SK-N-SH treated with all-trans-retinoic acid at 6 μM for 48 hours (cell line): ENCODE data around the gene FLRT1.

ENCODE experiments used
- ATAC-seq: fragments of 200-7000 bp; cut with Tn5 transposase; 3 replicates; pipeline ENCODE4 v1.9.1; 2020; ENCODE audit warnings: mild to moderate bottlenecking, moderate library complexity
- BACH2 ChIP-seq: fragments of 250-450 bp; sonication (Bioruptor Pico); IDR thresholded peaks from 2 replicates; pipeline ENCODE4 v1.9.0; 2021; ENCODE audit warnings: mild to moderate bottlenecking, borderline replicate concordance
- CREB5 ChIP-seq: fragments of 250-450 bp; sonication (Bioruptor Pico); IDR thresholded peaks from 2 replicates; pipeline ENCODE4 v1.5.1; 2020; ENCODE audit warnings: low read depth, mild to moderate bottlenecking, moderate library complexity
- CSDC2 ChIP-seq: fragments of 250-450 bp; sonication (Bioruptor Pico); IDR thresholded peaks from 2 replicates; pipeline ENCODE4 v1.5.0; 2020; ENCODE audit warnings: mild to moderate bottlenecking, moderate library complexity
- CSRNP3 ChIP-seq: fragments of 250-450 bp; sonication (Bioruptor Pico); IDR thresholded peaks from 2 replicates; pipeline ENCODE4 v1.5.1; 2021; ENCODE audit warnings: mild to moderate bottlenecking, moderate library complexity
- ESRRG ChIP-seq: fragments of 250-450 bp; sonication (Bioruptor Pico); IDR thresholded peaks from 2 replicates; pipeline ENCODE4 v1.6.1; 2021; ENCODE audit warnings: mild to moderate bottlenecking
- GLIS3 ChIP-seq: fragments of 250-450 bp; sonication (Bioruptor Pico); IDR thresholded peaks from 2 replicates; pipeline ENCODE4 v1.5.0; 2020; ENCODE audit warnings: mild to moderate bottlenecking, moderate library complexity
- ISL1 ChIP-seq: fragments of 250-450 bp; sonication (Bioruptor Pico); IDR thresholded peaks from 2 replicates; pipeline ENCODE4 v2.1.2; 2022; ENCODE audit warnings: mild to moderate bottlenecking, moderate library complexity
- OSR1 ChIP-seq: fragments of 250-450 bp; sonication (Bioruptor Pico); IDR thresholded peaks from 2 replicates; pipeline ENCODE4 v1.8.0; 2022; ENCODE audit warnings: moderate library complexity, mild to moderate bottlenecking, inconsistent platforms
- PATZ1 ChIP-seq: fragments of 250-450 bp; sonication (Bioruptor Pico); IDR thresholded peaks from 2 replicates; pipeline ENCODE4 v1.8.0; 2020; ENCODE audit warnings: mild to moderate bottlenecking, moderate library complexity, borderline replicate concordance
- POU6F1 ChIP-seq: fragments of 250-450 bp; sonication (Bioruptor Pico); IDR thresholded peaks from 2 replicates; pipeline ENCODE4 v1.8.0; 2021; ENCODE audit warnings: low read depth, mild to moderate bottlenecking, moderate library complexity, borderline replicate concordance
- PPARA ChIP-seq: fragments of 250-450 bp; sonication (Bioruptor Pico); IDR thresholded peaks from 2 replicates; pipeline ENCODE4 v1.5.0; 2020; ENCODE audit warnings: mild to moderate bottlenecking, borderline replicate concordance
- SNAI2 ChIP-seq: fragments of 250-450 bp; sonication (Bioruptor Pico); IDR thresholded peaks from 2 replicates; pipeline ENCODE4 v1.5.0; 2020; ENCODE audit warnings: mild to moderate bottlenecking, moderate library complexity
- TCF4 ChIP-seq: fragments of 250-450 bp; sonication (Bioruptor Pico); IDR thresholded peaks from 2 replicates; pipeline ENCODE4 v1.8.0; 2021; ENCODE audit warnings: mild to moderate bottlenecking, moderate library complexity, borderline replicate concordance
- TOX ChIP-seq: fragments of 250-450 bp; sonication (Bioruptor Pico); IDR thresholded peaks from 2 replicates; pipeline ENCODE4 v1.8.0; 2021; ENCODE audit warnings: mild to moderate bottlenecking, moderate library complexity, borderline replicate concordance
- ZC3H10 ChIP-seq: fragments of 250-450 bp; sonication (Bioruptor Pico); IDR thresholded peaks from 2 replicates; pipeline ENCODE4 v1.5.1; 2021; ENCODE audit warnings: mild to moderate bottlenecking, moderate library complexity
- ZNF70 ChIP-seq: fragments of 450-650 bp; formaldehyde crosslinking; IDR thresholded peaks from 2 replicates; pipeline ENCODE4 v1.5.0; 2020; ENCODE audit warnings: mild to moderate bottlenecking, moderate library complexity

Gene FLRT1

GRCh38 chr11:64000026-64000739 lies 35.5 kb upstream of the FLRT1 start:
- no peak for ATAC-seq
- no peak for TF ChIP-seq TOX (CRISPR knock-in tag)
- TF ChIP-seq CREB5: no peak
- TF ChIP-seq POU6F1: no peak
- TF ChIP-seq SNAI2: no peak
- no peak for TF ChIP-seq CSRNP3 (CRISPR knock-in tag)
- TF ChIP-seq OSR1: no peak
- no peak for TF ChIP-seq PPARA (CRISPR knock-in tag)
- TF ChIP-seq PATZ1 (CRISPR knock-in tag): no peak
- no peak for TF ChIP-seq ZC3H10
- no peak for TF ChIP-seq ISL1 (CRISPR knock-in tag)
- TF ChIP-seq ESRRG (CRISPR knock-in tag): no peak

- TF ChIP-seq CSDC2 (CRISPR knock-in tag) (no peak), ISL1 (CRISPR knock-in tag) (no peak), POU6F1 (no peak), PATZ1 (CRISPR knock-in tag) (no peak), ESRRG (CRISPR knock-in tag) (no peak)
Observed at GRCh38 chr11:64000740-64001483, 34.8 kb upstream of the FLRT1 start.

GRCh38 chr11:64001484-64002420 lies 34.0 kb upstream of the FLRT1 start:
- no peak for TF ChIP-seq TCF4 (CRISPR knock-in tag)
- no peak for TF ChIP-seq BACH2 (CRISPR knock-in tag)
- 0 out of 2 replicates have a peak, but pooled peaks have one; percentile 13 for TF ChIP-seq ZNF70 (CRISPR knock-in tag)
- no peak for TF ChIP-seq GLIS3 (CRISPR knock-in tag)
- ATAC-seq: no peak

More at GRCh38 chr11:64000740-64001483, 34.8 kb upstream of the FLRT1 start:
- no peak for ATAC-seq
